HG02610 (cell line): ENCODE results near the gene PPP2R5C.

ENCODE experiments used
- ATAC-seq: cut with Tn5 transposase; IDR thresholded peaks from one replicate; pipeline ENCODE4 v1.9.1; 2021; ENCODE audit warnings: mild to moderate bottlenecking, moderate library complexity; ENCODE audit not compliant: unreplicated experiment

The PPP2R5C gene

GRCh38 chr14:101937926-101938767 is 176.6 kb downstream of the PPP2R5C start:
- no peak for ATAC-seq

- ATAC-seq: no peak
These were observed 178.2 kb downstream of the PPP2R5C start for GRCh38 chr14:101939646-101940170.

DNA sequence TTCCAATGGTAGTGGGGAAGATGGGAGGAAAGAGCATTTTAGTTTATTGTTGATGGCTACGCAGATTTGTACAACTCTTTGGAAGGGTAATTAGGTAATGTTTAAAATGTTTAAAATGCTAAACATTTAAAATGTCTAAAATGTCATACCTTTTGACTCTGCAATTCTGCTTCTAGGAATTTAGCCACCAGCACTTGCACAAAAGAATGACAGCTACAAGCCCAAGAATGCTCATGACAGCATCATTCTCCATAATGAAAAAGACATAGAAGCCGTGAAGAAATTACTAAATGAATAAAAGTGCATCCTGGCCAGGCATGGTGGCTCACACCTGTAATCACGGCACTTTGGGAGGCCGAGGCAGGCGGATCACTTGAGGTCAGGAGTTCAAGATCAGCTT is 182.9 kb downstream of the PPP2R5C start:
- ATAC-seq: no peak

DNA sequence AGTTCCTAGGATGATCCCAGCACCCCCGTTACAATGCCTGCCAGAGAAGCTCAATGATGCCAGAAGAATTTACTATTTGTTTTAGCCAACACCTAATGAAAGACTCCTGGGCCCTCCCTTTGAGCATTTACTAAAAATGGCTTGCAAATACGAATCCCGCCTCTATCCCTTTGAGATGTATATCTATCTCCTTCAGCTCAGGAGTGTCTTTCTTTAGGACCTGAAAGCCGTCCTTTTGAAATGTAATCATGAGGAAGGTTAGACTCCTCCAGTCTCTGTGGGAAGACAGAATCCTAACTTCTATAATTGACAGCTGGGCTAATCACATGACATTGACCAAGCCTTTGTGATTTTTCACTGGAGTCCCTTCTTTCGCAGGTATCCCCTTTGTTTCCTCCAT is 183.7 kb downstream of the PPP2R5C start:
- no peak for ATAC-seq

DNA sequence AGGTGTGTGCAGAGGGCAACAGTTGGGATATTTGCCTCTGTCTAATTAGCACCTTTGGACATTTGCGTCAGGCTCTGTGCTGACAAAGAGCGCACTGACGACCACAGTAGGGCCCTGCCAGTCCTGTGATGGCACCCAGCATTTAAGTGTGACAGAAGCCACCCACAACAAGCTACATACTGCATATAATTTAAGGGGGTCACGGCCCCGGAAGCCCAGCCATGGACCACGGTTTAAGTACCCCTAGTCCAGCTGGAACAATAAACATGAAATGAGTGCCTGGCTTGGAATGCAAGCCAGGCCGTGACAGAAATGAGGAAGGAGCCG is 186.0 kb downstream of the PPP2R5C start:
- ATAC-seq: peak; percentile 2

- peak; percentile 97 for ATAC-seq
These were observed 186.6 kb downstream of the PPP2R5C start for GRCh38 chr14:101947904-101948665.

DNA sequence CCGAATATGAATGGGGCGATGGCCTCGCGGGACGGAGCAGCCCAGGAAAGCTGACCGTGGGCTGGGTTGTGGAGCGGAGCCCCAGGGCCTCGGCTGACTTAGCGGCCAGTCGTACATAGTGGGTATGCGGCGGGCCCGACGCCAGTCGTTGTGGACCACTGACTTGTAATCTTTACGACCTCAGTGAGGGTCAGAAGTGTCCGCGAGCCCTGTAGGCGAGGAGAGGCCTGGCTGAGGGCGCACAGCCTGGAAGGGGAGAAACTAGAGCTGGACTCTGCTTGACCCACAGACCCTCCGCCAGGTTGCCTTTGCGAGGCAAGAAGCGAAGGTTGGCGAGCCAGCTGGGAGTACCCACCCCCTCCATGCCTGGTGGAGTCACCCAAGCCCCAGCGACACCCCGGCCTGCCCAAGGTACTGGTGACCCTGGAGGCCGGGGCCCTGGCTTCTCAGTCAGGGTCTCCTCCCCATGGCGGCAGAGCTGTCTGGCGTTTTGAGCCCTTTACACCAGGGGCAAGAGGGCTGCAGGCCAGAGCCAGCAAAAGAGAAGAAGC is 187.2 kb downstream of the PPP2R5C start:
- no peak for ATAC-seq

DNA sequence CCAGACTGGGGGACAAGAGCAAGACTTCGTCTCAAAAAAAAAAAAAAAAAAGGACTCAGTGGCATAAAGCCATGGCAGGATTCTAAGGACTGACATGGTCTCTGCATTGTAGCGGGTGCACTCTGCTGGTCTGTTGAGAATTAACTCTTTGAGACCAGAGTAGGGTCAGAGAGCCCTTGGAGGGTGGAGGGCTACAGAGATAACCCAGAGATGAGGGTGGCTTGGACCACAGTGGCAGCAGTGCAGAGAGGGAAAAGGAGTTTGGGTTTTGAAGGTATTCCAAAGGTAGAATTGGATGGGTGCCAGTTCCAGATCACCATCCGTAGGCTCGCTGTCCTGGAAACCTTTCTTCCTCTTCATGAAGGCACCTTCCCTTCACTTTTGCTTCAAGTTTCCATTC is 188.6 kb downstream of the PPP2R5C start:
- ATAC-seq: no peak

- no peak for ATAC-seq
These were observed 189.2 kb downstream of the PPP2R5C start for GRCh38 chr14:101950516-101951215.

GRCh38 chr14:101953151-101953550 is 191.6 kb downstream of the PPP2R5C start:
- ATAC-seq: no peak

- no peak for ATAC-seq
These were observed 193.0 kb downstream of the PPP2R5C start for GRCh38 chr14:101954501-101954900.

GRCh38 chr14:101955695-101956161 is 194.2 kb downstream of the PPP2R5C start:
- ATAC-seq: no peak

- ATAC-seq: no peak
These were observed 194.8 kb downstream of the PPP2R5C start for GRCh38 chr14:101956179-101956885.

- ATAC-seq: no peak
These were observed 196.1 kb downstream of the PPP2R5C start for GRCh38 chr14:101957406-101958234.

DNA sequence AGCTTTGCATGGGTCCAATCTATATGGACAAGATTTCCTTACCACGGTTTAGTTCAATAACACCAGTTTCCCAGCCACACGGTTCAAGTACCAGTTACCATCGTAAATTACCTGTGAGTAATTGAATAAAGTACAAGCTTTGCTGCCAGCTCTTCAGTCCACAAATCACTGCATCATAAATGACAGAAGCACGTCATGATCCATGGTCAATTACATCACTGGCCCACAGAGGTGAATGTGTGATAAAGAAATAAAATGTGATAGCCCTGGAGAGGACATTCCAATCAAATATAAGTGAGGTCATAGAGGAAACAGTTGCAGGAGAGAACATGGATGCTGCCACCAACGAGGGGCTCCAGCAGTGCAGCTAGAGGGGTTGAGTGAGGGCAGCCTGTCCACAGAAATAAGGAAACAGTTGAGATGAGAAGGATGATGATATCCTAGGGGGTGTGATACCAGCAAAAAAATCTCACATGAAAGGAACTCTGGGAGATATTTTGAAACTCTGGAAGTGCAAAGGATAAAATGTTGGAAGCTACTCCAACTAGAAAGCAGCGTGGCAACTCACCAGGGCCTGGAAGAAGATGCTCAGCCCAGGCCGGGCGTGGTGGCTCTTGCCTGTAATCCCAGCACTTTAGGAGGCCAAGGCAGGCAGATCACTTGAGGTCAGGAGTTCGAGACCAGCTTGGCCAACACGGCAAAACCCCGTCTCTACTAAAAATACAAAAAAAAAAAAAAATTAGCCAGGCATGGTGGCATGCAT is 197.1 kb downstream of the PPP2R5C start:
- no peak for ATAC-seq

GRCh38 chr14:101959277-101959676 is 197.8 kb downstream of the PPP2R5C start:
- no peak for ATAC-seq

- ATAC-seq: no peak
These were observed 198.7 kb downstream of the PPP2R5C start for GRCh38 chr14:101960225-101960624.

DNA sequence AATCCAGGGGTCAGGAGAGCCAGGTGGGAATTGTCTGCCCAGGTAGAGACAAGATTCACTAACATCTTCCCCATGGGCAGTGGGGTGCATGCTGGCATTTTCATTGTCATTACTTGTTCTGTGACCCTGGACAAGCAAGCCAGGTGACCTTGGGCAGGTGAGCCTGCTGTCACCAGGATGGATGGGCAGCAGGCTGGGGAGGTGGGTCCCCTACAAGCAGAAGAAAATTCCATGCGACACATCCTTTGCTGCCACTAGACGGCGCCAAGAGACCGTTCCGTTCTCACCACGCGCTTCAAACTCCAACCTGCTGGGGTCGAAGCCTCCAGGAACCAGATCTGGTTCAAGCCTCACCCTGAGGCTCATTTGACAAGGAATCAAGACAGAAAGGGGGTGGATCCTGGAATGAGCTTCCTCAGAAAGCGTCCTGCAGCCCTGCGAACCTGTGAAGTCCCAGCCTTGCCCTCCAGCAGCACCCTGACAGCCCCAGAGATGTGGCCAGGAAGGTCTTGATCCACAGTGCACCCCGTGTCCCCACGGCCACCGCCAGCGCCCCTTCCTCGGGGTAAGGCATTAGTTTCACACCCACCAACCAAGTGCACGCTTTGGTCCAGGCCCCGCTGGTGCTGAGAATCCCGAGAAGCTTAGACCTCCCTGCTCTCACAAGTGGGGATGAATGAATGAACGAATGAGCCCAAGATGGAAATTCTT is 199.7 kb downstream of the PPP2R5C start:
- ATAC-seq: no peak
